Measurements from ENCODE around the gene SSNA1. TPM values are rescaled to one million over a fixed set of nuclear protein-coding genes. Genes with fewer than 3 reads are reported as not detected.

Gene SSNA1
- total RNA-seq, 1 donor from 2014 or later: 29.4 TPM

DNA sequence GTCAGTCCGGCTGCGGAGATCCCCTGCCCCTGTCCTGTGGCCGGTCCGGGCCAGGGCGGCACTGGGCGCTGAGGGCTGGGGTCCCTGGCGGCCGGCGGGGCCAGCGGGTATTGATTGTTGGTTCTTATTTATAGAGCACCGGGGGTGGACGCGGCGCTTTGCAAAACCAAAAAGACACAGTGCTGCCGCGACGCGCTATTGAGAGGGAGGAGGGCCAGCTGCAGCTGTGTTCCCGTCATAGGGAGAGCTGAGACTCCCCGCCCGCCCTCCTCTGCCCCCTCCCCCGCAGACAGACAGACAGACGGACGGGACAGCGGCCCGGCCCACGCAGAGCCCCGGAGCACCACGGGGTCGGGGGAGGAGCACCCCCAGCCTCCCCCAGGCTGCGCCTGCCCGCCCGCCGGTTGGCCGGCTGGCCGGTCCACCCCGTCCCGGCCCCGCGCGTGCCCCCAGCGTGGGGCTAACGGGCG is 21.2 kb upstream of the SSNA1 start:
- DNase-seq (ENCODE audit: low spot score): no peak
- no peak for ATAC-seq

DNA sequence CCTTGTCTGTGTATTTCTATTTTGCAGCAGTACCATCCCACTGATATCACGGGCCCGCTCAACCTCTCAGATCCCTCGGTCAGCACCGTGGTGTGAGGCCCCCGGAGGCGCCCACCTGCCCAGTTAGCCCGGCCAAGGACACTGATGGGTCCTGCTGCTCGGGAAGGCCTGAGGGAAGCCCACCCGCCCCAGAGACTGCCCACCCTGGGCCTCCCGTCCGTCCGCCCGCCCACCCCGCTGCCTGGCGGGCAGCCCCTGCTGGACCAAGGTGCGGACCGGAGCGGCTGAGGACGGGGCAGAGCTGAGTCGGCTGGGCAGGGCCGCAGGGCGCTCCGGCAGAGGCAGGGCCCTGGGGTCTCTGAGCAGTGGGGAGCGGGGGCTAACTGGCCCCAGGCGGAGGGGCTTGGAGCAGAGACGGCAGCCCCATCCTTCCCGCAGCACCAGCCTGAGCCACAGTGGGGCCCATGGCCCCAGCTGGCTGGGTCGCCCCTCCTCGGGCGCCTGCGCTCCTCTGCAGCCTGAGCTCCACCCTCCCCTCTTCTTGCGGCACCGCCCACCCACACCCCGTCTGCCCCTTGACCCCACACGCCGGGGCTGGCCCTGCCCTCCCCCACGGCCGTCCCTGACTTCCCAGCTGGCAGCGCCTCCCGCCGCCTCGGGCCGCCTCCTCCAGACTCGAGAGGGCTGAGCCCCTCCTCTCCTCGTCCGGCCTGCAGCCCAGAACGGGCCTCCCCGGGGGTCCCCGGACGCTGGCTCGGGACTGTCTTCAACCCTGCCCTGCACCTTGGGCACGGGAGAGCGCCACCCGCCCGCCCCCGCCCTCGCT is 20.5 kb upstream of the SSNA1 start:
- no peak for DNase-seq (ENCODE audit: low spot score)

GRCh38 chr9:137168573-137168903 is 19.9 kb upstream of the SSNA1 start:
- no peak for DNase-seq (ENCODE audit: low spot score)

More for the DNA sequence above, 20.5 kb upstream of the SSNA1 start:
- no peak for ATAC-seq

DNA sequence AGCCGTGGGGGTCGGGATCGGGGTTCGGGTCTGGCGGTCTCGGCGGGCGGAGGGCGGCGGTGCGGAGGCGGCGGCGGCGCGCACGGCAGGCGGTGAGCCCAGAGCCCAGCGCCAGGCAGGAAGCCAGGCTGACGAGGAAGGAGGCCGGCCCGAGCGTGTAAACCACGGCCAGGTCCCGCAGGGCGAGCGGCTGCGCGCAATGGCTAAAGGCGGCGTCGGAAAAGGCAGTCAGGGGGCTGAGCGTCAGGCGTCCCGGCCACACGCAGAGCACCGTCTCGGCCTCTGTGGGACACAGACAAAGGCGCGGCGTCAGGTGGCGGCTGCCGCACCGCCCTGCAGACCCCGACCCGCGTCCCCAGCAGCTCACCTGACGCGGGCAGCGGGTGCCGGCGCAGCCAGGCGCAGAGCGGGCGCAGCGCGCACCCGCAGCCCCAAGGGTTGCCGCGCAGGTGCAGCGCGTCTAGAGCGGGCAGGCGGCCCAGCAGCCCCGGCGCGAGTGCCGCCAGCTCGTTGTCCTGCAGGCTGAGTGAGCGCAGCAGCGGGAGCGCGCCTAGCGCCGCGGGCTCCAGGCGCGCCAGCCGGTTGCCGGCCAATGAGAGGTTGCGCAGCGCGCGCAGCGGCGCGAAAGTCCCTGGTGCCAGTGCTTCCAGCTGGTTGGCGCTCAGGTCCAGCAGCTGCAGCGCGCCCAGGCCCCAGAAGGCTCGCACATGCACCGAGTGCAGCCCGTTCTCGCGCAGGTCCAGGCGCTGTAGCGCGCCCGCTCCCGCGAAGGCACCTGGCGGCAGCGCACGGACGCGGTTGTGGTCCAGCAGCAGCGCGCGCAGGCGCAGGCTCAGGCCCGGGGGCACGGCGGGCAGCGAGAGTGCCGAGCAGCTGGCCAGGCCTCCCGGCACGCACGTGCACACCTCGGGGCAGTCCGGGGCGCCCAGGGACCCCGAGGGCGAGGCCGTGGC is 19.3 kb upstream of the SSNA1 start:
- ATAC-seq (peak; percentile 65), DNase-seq (ENCODE audit: low spot score) (no peak)

More at GRCh38 chr9:137168573-137168903, 19.9 kb upstream of the SSNA1 start:
- peak; percentile 3 for ATAC-seq

- no peak for DNase-seq (ENCODE audit: low spot score)
Measured at GRCh38 chr9:137169896-137170358, 18.5 kb upstream of the SSNA1 start, which contains the start of gene LRRC26. Gene LRRC26 (minus strand): TSS chr9:137170051. CDS start chr9:137169943, 108 bp downstream.

GRCh38 chr9:137170486-137171148 is 17.9 kb upstream of the SSNA1 start:
- ATAC-seq (no peak), DNase-seq (ENCODE audit: low spot score) (no peak)

More at GRCh38 chr9:137169896-137170358, 18.5 kb upstream of the SSNA1 start, which contains the start of gene LRRC26:
- ATAC-seq: no peak

DNA sequence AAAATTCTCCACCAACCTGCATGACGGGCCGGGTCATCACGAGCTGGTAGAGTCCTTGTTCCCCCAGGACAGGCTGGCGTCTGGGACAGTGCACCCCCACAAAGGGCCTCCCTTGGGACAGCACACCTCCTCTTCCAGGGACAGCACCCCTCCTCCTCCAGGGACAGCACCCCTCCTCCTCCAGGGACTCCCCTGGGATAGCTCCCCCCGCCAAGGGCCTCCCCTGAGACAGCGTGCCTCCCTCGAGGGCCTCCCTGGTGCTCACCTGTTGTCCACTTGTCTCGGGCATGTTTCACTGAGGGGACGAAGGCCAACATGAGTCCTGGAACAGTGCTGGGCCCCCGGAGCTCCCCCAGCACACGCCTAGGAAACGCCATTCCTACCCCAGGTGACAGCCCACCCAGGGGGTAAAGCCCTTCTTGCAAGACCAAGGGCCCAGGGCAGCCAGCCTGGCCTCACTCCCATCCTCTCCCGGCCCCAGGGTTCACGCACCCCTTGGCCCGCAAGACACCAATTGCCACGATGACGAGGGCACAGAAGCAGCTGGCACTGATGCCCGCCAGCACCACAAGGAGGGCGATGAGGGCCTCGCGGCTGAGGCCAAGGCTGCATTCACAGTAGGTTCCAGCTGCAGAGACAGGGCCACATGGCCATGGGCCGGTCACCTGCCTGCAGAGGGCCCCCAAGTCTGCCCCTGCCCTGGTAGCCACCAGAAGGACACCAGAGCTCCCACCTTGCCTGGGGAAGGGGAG is 17.2 kb upstream of the SSNA1 start:
- no peak for ATAC-seq
- no peak for DNase-seq (ENCODE audit: low spot score)

DNA sequence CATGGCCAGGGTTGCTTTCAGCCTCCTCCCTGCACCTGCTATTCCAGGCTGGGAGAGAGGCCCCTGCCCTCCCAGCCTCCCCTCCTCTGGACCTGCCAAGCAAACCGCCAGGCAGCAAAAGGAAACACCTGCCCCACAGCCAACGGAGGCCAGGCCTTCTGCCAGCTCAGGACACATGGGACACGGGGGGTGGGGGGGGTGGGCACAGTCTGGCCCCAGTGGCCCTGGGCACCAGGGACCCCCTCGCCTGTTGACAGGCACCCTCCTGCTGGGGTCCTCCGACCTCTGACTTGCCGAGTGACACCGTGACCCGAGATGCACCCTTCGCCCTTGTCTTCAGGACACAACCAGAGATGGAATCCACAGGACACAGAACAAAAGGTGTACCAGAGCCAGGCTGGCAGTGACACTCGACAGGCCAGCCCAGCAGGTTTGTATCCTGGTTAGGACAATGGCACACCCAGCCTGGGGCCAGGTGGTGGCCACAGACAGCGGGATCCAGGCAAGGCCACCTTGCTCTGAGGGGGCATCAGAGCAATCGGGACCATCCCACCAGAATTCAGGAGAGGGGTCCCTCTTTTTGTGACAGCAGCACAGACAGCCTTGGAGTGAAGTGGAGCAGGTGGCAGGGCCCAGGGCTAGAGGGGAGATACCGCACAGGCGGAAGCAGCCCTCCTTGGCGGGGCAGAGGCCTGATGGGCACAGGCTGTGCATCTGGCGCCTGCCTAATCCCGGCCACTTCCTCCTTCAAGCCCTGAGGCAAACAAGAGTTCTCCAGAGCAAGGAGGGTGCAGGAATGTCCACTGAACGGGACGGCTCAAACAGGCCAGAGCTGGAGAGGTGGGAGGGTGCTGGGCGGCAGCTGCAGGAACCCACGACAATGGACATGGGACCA is 15.3 kb upstream of the SSNA1 start:
- no peak for DNase-seq (ENCODE audit: low spot score)
- ATAC-seq: no peak

GRCh38 chr9:137173796-137174664 is 14.4 kb upstream of the SSNA1 start:
- peak; percentile 4 for ATAC-seq
- DNase-seq (ENCODE audit: low spot score): no peak

- ATAC-seq: no peak
- no peak for DNase-seq (ENCODE audit: low spot score)
Measured at GRCh38 chr9:137174722-137175293, 13.7 kb upstream of the SSNA1 start.

DNA sequence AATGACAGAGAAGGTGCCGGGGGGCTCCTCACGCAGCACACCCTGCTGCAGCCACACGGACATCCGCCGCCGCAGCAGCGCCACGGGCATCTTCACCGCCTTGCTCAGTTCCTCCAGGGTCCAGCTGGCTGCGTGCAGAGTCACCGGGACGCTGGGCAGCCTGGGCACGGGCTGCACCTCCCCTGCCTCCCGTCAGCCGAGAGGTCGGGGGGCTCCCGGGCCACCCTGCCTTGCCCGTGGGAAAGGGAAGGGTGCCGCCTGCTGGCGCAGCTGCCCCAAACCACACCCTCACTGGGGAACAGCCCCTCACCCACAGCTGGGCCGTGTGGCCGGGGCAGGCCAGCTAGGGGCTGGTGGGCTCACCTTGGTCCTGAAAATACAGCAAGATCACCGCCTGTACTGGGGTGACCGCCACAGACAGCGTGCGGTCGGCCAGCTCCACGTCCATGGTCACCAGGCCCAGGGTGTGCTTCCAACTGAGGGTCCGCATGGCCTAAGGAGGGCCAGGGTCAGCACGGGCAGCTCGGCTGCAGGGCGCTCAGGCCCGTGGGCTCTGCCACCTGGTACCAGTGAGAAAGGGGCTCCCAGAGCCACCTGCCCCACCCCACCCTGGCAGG is 13.0 kb upstream of the SSNA1 start:
- DNase-seq (ENCODE audit: low spot score): no peak
- no peak for ATAC-seq

DNA sequence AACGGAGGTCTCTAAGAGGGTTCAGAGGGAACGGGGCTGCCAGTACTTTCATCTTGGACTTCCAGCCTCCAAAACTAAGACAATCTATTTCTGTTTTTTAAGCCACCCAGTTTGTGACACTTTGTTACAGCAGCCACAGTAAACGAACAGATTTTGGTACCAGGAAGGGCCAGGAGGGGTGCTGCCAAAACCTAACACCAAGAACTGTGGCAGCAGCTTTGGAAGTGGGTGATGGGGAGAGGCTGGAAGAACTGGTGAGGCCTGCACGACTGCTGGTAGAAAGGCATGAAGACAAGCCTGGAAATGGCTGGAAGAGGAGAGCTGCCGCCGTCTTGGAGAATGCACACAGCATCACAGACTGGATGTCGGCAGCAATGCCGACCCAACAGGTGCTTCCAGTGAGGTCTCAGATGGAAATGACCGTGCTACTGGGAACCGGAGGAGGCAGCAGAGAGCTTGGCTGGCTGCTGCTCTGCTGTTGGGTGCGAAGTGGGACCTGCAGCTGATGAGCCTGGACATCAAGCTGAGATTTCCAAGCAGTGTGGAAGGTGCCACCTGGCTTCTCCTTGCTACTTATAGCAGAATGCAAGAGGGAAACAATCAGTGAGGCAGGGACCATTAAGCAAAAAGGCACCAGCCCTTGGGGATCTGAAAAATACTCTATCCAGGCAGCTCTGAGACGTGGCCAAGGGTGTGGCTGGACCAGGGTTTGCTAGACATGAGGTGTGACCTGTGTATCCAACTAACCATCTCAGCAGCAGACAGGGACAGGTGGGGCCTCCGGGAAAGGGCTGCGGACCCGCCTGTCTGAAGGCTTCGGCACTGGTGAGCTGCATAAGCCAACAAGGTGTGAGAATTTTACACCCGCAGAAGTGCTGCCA is 11.9 kb upstream of the SSNA1 start:
- ATAC-seq: peak; percentile 81

GRCh38 chr9:137178201-137178938 is 10.1 kb upstream of the SSNA1 start:
- ATAC-seq: no peak
- DNase-seq (ENCODE audit: low spot score): no peak

More for the DNA sequence above, 11.9 kb upstream of the SSNA1 start:
- DNase-seq (ENCODE audit: low spot score): no peak

- DNase-seq (ENCODE audit: low spot score) (no peak), ATAC-seq (no peak)
Measured at GRCh38 chr9:137178939-137179630, 9.4 kb upstream of the SSNA1 start.

DNA sequence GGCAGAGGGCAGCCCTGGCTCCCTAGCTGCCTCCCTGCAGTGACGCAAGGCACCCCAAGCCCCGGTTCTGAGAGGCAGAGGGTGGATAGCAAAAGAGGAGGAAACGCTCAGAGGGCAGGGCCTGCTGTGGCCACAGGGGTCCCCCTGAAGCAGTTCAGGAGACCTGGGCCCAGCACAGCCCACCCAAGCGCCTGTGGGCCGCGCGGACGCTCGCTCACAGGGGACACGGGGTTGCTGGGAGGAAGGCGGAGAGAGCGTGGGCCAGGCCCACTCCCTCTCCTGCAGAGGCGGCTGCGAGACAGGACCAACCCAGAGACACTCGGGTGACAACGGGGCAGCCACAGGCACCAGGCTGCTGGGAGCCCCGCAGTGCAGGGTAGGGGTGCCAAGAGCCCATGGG is 8.7 kb upstream of the SSNA1 start:
- DNase-seq (ENCODE audit: low spot score): no peak
- no peak for ATAC-seq
